SK-N-SH treated with all-trans-retinoic acid at 6 μM for 48 hours (cell line): Measurements from ENCODE around the gene ST8SIA1.

Experiments
- ATAC-seq: fragments of 200-7000 bp; cut with Tn5 transposase; 3 replicates; pipeline ENCODE4 v1.9.1; 2020; ENCODE audit warnings: mild to moderate bottlenecking, moderate library complexity
- ARNTL ChIP-seq: fragments of 450-650 bp; formaldehyde crosslinking; IDR thresholded peaks from 2 replicates; pipeline ENCODE4 v1.5.0; 2020; ENCODE audit warnings: low read depth, mild to moderate bottlenecking, moderate library complexity, borderline replicate concordance
- BACH2 ChIP-seq: fragments of 250-450 bp; sonication (Bioruptor Pico); IDR thresholded peaks from 2 replicates; pipeline ENCODE4 v1.9.0; 2021; ENCODE audit warnings: mild to moderate bottlenecking, borderline replicate concordance
- CREB5 ChIP-seq: fragments of 250-450 bp; sonication (Bioruptor Pico); IDR thresholded peaks from 2 replicates; pipeline ENCODE4 v1.5.1; 2020; ENCODE audit warnings: low read depth, mild to moderate bottlenecking, moderate library complexity
- CSDC2 ChIP-seq: fragments of 250-450 bp; sonication (Bioruptor Pico); IDR thresholded peaks from 2 replicates; pipeline ENCODE4 v1.5.0; 2020; ENCODE audit warnings: mild to moderate bottlenecking, moderate library complexity
- CSRNP3 ChIP-seq: fragments of 250-450 bp; sonication (Bioruptor Pico); IDR thresholded peaks from 2 replicates; pipeline ENCODE4 v1.5.1; 2021; ENCODE audit warnings: mild to moderate bottlenecking, moderate library complexity
- ESRRG ChIP-seq: fragments of 250-450 bp; sonication (Bioruptor Pico); IDR thresholded peaks from 2 replicates; pipeline ENCODE4 v1.6.1; 2021; ENCODE audit warnings: mild to moderate bottlenecking
- GLIS3 ChIP-seq: fragments of 250-450 bp; sonication (Bioruptor Pico); IDR thresholded peaks from 2 replicates; pipeline ENCODE4 v1.5.0; 2020; ENCODE audit warnings: mild to moderate bottlenecking, moderate library complexity
- ISL1 ChIP-seq: fragments of 250-450 bp; sonication (Bioruptor Pico); IDR thresholded peaks from 2 replicates; pipeline ENCODE4 v2.1.2; 2022; ENCODE audit warnings: mild to moderate bottlenecking, moderate library complexity
- OSR1 ChIP-seq: fragments of 250-450 bp; sonication (Bioruptor Pico); IDR thresholded peaks from 2 replicates; pipeline ENCODE4 v1.8.0; 2022; ENCODE audit warnings: moderate library complexity, mild to moderate bottlenecking, inconsistent platforms
- PATZ1 ChIP-seq: fragments of 250-450 bp; sonication (Bioruptor Pico); IDR thresholded peaks from 2 replicates; pipeline ENCODE4 v1.8.0; 2020; ENCODE audit warnings: mild to moderate bottlenecking, moderate library complexity, borderline replicate concordance
- POU6F1 ChIP-seq: fragments of 250-450 bp; sonication (Bioruptor Pico); IDR thresholded peaks from 2 replicates; pipeline ENCODE4 v1.8.0; 2021; ENCODE audit warnings: low read depth, mild to moderate bottlenecking, moderate library complexity, borderline replicate concordance
- PPARA ChIP-seq: fragments of 250-450 bp; sonication (Bioruptor Pico); IDR thresholded peaks from 2 replicates; pipeline ENCODE4 v1.5.0; 2020; ENCODE audit warnings: mild to moderate bottlenecking, borderline replicate concordance
- RARB ChIP-seq: fragments of 250-450 bp; sonication (Bioruptor Pico); IDR thresholded peaks from 2 replicates; pipeline ENCODE4 v1.8.0; 2021; ENCODE audit warnings: mild to moderate bottlenecking, moderate library complexity
- SNAI2 ChIP-seq: fragments of 250-450 bp; sonication (Bioruptor Pico); IDR thresholded peaks from 2 replicates; pipeline ENCODE4 v1.5.0; 2020; ENCODE audit warnings: mild to moderate bottlenecking, moderate library complexity
- TCF4 ChIP-seq: fragments of 250-450 bp; sonication (Bioruptor Pico); IDR thresholded peaks from 2 replicates; pipeline ENCODE4 v1.8.0; 2021; ENCODE audit warnings: mild to moderate bottlenecking, moderate library complexity, borderline replicate concordance
- TOX ChIP-seq: fragments of 250-450 bp; sonication (Bioruptor Pico); IDR thresholded peaks from 2 replicates; pipeline ENCODE4 v1.8.0; 2021; ENCODE audit warnings: mild to moderate bottlenecking, moderate library complexity, borderline replicate concordance
- ZC3H10 ChIP-seq: fragments of 250-450 bp; sonication (Bioruptor Pico); IDR thresholded peaks from 2 replicates; pipeline ENCODE4 v1.5.1; 2021; ENCODE audit warnings: mild to moderate bottlenecking, moderate library complexity
- ZFP3 ChIP-seq: fragments of 250-450 bp; sonication (Bioruptor Pico); IDR thresholded peaks from 2 replicates; pipeline ENCODE4 v1.5.0; 2020; ENCODE audit warnings: mild to moderate bottlenecking, moderate library complexity
- ZFP30 ChIP-seq: fragments of 450-650 bp; formaldehyde crosslinking; IDR thresholded peaks from 2 replicates; pipeline ENCODE4 v1.5.0; 2022; ENCODE audit warnings: mild to moderate bottlenecking, moderate library complexity
- ZNF565 ChIP-seq: fragments of 450-650 bp; formaldehyde crosslinking; conservative IDR thresholded peaks from 2 replicates; pipeline ENCODE4 v1.5.0; 2020; ENCODE audit warnings: low read depth, mild to moderate bottlenecking, moderate library complexity
- ZNF70 ChIP-seq: fragments of 450-650 bp; formaldehyde crosslinking; IDR thresholded peaks from 2 replicates; pipeline ENCODE4 v1.5.0; 2020; ENCODE audit warnings: mild to moderate bottlenecking, moderate library complexity
- ZNF8 ChIP-seq: fragments of 450-650 bp; formaldehyde crosslinking; IDR thresholded peaks from 2 replicates; pipeline ENCODE4 v1.5.0; 2020; ENCODE audit warnings: mild to moderate bottlenecking, moderate library complexity
- TF ChIP-seq, protein P1 (sequence below): fragments of 250-450 bp; sonication (Bioruptor Pico); IDR thresholded peaks from 2 replicates; pipeline ENCODE4 v1.5.0; 2020; ENCODE audit warnings: mild to moderate bottlenecking, moderate library complexity

The ST8SIA1 gene

DNA sequence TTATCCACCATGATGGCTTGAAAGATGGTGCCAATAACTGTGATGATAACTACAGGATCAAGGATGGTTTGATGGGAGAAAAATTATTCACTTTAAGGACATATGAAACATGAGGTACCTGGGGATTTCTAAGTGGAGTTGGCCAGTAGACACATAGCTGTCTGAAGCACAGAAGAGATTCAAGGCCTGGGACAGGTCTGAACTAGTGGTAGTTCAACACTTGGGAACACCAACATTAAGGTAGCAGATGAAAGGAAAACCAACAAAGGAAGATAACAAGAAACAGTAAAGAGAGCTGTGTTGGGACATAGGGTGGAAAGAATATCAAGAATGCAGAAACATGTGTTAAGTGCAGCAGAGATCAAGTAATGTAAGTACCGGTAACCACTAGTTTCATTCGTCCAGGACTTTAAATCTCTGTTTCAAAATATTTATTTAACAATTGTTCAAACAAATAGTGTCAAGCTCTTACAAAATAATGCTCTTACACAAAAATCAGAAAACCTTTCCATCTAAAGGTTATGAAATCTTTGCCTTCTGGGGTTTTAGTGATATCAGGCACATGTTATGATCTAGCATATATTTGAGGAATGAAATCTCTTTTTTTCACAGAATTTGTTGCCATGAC lies 104.7 kb downstream of the ST8SIA1 start:
- ATAC-seq = no peak
- TF ChIP-seq ZNF70 (CRISPR knock-in tag) = no peak
- TF ChIP-seq CREB5 = no peak
- TF ChIP-seq, protein P1, sequence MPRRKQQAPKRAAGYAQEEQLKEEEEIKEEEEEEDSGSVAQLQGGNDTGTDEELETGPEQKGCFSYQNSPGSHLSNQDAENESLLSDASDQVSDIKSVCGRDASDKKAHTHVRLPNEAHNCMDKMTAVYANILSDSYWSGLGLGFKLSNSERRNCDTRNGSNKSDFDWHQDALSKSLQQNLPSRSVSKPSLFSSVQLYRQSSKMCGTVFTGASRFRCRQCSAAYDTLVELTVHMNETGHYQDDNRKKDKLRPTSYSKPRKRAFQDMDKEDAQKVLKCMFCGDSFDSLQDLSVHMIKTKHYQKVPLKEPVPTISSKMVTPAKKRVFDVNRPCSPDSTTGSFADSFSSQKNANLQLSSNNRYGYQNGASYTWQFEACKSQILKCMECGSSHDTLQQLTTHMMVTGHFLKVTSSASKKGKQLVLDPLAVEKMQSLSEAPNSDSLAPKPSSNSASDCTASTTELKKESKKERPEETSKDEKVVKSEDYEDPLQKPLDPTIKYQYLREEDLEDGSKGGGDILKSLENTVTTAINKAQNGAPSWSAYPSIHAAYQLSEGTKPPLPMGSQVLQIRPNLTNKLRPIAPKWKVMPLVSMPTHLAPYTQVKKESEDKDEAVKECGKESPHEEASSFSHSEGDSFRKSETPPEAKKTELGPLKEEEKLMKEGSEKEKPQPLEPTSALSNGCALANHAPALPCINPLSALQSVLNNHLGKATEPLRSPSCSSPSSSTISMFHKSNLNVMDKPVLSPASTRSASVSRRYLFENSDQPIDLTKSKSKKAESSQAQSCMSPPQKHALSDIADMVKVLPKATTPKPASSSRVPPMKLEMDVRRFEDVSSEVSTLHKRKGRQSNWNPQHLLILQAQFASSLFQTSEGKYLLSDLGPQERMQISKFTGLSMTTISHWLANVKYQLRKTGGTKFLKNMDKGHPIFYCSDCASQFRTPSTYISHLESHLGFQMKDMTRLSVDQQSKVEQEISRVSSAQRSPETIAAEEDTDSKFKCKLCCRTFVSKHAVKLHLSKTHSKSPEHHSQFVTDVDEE (CRISPR knock-in tag) = no peak
- TF ChIP-seq BACH2 (CRISPR knock-in tag) = no peak
- TF ChIP-seq PATZ1 (CRISPR knock-in tag) = no peak
- TF ChIP-seq PPARA (CRISPR knock-in tag) = no peak
- no peak for TF ChIP-seq POU6F1 (CRISPR knock-in tag)
- TF ChIP-seq ARNTL (CRISPR knock-in tag) = no peak
- TF ChIP-seq ZNF8 (CRISPR knock-in tag) = no peak
- no peak for TF ChIP-seq ESRRG (CRISPR knock-in tag)
- no peak for TF ChIP-seq GLIS3 (CRISPR knock-in tag)
- TF ChIP-seq RARB (CRISPR knock-in tag) = no peak
- TF ChIP-seq TCF4 (CRISPR knock-in tag) = no peak
- no peak for TF ChIP-seq ZFP3 (CRISPR knock-in tag)
- no peak for TF ChIP-seq TOX
- no peak for TF ChIP-seq CSRNP3 (CRISPR knock-in tag)
- TF ChIP-seq OSR1 = no peak

GRCh38 chr12:22228022-22228875 lies 106.3 kb downstream of the ST8SIA1 start:
- TF ChIP-seq ZNF8 (CRISPR knock-in tag) (no peak), CSDC2 (CRISPR knock-in tag) (no peak), ESRRG (CRISPR knock-in tag) (no peak), ZFP3 (CRISPR knock-in tag) (no peak), ARNTL (CRISPR knock-in tag) (no peak), ZFP30 (CRISPR knock-in tag) (no peak), CREB5 (no peak), OSR1 (no peak), SNAI2 (CRISPR knock-in tag) (no peak), RARB (CRISPR knock-in tag) (no peak), ZNF70 (CRISPR knock-in tag) (no peak), BACH2 (CRISPR knock-in tag) (no peak), ZNF565 (CRISPR knock-in tag) (no peak), POU6F1 (CRISPR knock-in tag) (no peak), CSRNP3 (CRISPR knock-in tag) (no peak), TCF4 (CRISPR knock-in tag) (no peak), ZC3H10 (CRISPR knock-in tag) (no peak), TOX (no peak), ISL1 (CRISPR knock-in tag) (no peak)
- no peak for ATAC-seq
